ENCODE measurements around the gene ARHGDIA.

- TF ChIP-seq, protein P1, sequence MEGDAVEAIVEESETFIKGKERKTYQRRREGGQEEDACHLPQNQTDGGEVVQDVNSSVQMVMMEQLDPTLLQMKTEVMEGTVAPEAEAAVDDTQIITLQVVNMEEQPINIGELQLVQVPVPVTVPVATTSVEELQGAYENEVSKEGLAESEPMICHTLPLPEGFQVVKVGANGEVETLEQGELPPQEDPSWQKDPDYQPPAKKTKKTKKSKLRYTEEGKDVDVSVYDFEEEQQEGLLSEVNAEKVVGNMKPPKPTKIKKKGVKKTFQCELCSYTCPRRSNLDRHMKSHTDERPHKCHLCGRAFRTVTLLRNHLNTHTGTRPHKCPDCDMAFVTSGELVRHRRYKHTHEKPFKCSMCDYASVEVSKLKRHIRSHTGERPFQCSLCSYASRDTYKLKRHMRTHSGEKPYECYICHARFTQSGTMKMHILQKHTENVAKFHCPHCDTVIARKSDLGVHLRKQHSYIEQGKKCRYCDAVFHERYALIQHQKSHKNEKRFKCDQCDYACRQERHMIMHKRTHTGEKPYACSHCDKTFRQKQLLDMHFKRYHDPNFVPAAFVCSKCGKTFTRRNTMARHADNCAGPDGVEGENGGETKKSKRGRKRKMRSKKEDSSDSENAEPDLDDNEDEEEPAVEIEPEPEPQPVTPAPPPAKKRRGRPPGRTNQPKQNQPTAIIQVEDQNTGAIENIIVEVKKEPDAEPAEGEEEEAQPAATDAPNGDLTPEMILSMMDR (IDR thresholded peaks at IDR 0.05): peak in 6 of 12 donors; percentile 8 to 32 (median 18)
- TF ChIP-seq POLR2A (IDR thresholded peaks at IDR 0.05): peak; percentile 77 to 86
These were observed 10.2 kb downstream of the ARHGDIA start for GRCh38 chr17:81860756-81861568.

Measured in heart left ventricle (tissue), 13 donors.